Measurements from ENCODE around the gene ACCS. TPM values are rescaled to one million over a fixed set of nuclear protein-coding genes. Genes with fewer than 3 reads are reported as not detected.

ACCS gene
- total RNA-seq, 1 experiment from 2014 or later, result 13.9 TPM

DNA sequence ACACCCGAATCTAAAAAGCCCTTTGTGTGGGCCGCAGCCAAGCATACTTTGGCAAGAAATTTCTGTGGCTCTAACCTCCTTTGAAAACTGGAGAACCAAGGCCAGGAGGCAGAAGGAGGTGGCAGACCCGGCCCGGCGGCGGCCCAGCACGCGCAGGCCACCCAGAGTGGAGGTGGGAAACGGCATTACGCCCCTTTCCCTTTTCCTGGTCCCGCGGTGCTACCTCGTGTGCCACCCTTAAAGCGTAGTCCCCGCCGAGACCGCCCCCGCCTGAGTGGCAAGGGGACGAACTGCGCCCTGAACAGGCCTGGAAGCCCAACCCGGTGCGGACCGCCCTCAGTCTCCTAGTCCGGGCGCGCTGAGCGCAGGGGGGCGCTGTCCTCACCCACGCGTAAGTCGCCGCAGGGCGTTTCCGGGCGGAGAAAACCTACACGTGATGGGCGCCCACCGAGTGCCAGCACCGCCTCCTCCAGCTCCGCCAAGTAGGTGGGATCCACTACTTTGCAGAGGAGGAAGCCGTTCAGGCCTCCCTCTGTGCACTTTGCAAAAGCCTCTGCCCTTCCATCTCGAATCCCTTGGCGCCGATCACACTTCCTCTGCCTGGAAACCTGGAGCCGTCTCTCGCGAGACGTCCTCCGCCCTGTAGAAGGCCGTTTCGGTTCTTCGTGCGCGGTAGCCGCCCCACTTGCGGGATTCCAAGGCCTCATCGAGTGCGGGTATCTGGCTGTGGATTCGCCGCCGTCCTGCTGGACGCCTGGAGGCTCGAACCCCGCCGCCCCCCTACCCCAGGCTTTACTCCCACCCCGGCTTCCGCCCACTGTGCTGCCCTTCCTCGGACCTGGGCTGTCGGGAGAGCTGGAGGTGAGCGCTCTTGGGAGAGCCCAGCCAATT lies at the start of gene ACCS (continued):
- TF ChIP-seq ZNF423 (CRISPR knock-in tag; IDR thresholded peaks at IDR 0.05) (peak; percentile 88), PRRX2 (CRISPR knock-in tag; IDR thresholded peaks at IDR 0.05) (no peak), SMAD3 (CRISPR knock-in tag; IDR thresholded peaks at IDR 0.05; ENCODE audit: borderline replicate concordance) (no peak), ZNF138 (CRISPR knock-in tag; conservative IDR thresholded peaks at IDR 0.05) (no peak)
- TF ChIP-seq, protein P1, sequence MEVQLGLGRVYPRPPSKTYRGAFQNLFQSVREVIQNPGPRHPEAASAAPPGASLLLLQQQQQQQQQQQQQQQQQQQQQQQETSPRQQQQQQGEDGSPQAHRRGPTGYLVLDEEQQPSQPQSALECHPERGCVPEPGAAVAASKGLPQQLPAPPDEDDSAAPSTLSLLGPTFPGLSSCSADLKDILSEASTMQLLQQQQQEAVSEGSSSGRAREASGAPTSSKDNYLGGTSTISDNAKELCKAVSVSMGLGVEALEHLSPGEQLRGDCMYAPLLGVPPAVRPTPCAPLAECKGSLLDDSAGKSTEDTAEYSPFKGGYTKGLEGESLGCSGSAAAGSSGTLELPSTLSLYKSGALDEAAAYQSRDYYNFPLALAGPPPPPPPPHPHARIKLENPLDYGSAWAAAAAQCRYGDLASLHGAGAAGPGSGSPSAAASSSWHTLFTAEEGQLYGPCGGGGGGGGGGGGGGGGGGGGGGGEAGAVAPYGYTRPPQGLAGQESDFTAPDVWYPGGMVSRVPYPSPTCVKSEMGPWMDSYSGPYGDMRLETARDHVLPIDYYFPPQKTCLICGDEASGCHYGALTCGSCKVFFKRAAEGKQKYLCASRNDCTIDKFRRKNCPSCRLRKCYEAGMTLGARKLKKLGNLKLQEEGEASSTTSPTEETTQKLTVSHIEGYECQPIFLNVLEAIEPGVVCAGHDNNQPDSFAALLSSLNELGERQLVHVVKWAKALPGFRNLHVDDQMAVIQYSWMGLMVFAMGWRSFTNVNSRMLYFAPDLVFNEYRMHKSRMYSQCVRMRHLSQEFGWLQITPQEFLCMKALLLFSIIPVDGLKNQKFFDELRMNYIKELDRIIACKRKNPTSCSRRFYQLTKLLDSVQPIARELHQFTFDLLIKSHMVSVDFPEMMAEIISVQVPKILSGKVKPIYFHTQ (CRISPR knock-in tag; IDR thresholded peaks at IDR 0.05), result no peak
- TF ChIP-seq, protein P2, sequence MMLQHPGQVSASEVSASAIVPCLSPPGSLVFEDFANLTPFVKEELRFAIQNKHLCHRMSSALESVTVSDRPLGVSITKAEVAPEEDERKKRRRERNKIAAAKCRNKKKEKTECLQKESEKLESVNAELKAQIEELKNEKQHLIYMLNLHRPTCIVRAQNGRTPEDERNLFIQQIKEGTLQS (CRISPR knock-in tag; conservative IDR thresholded peaks at IDR 0.05), result no peak
- TF ChIP-seq, protein P3, sequence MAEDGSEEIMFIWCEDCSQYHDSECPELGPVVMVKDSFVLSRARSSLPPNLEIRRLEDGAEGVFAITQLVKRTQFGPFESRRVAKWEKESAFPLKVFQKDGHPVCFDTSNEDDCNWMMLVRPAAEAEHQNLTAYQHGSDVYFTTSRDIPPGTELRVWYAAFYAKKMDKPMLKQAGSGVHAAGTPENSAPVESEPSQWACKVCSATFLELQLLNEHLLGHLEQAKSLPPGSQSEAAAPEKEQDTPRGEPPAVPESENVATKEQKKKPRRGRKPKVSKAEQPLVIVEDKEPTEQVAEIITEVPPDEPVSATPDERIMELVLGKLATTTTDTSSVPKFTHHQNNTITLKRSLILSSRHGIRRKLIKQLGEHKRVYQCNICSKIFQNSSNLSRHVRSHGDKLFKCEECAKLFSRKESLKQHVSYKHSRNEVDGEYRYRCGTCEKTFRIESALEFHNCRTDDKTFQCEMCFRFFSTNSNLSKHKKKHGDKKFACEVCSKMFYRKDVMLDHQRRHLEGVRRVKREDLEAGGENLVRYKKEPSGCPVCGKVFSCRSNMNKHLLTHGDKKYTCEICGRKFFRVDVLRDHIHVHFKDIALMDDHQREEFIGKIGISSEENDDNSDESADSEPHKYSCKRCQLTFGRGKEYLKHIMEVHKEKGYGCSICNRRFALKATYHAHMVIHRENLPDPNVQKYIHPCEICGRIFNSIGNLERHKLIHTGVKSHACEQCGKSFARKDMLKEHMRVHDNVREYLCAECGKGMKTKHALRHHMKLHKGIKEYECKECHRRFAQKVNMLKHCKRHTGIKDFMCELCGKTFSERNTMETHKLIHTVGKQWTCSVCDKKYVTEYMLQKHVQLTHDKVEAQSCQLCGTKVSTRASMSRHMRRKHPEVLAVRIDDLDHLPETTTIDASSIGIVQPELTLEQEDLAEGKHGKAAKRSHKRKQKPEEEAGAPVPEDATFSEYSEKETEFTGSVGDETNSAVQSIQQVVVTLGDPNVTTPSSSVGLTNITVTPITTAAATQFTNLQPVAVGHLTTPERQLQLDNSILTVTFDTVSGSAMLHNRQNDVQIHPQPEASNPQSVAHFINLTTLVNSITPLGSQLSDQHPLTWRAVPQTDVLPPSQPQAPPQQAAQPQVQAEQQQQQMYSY (CRISPR knock-in tag; IDR thresholded peaks at IDR 0.05), result no peak
- TF ChIP-seq, protein P4, sequence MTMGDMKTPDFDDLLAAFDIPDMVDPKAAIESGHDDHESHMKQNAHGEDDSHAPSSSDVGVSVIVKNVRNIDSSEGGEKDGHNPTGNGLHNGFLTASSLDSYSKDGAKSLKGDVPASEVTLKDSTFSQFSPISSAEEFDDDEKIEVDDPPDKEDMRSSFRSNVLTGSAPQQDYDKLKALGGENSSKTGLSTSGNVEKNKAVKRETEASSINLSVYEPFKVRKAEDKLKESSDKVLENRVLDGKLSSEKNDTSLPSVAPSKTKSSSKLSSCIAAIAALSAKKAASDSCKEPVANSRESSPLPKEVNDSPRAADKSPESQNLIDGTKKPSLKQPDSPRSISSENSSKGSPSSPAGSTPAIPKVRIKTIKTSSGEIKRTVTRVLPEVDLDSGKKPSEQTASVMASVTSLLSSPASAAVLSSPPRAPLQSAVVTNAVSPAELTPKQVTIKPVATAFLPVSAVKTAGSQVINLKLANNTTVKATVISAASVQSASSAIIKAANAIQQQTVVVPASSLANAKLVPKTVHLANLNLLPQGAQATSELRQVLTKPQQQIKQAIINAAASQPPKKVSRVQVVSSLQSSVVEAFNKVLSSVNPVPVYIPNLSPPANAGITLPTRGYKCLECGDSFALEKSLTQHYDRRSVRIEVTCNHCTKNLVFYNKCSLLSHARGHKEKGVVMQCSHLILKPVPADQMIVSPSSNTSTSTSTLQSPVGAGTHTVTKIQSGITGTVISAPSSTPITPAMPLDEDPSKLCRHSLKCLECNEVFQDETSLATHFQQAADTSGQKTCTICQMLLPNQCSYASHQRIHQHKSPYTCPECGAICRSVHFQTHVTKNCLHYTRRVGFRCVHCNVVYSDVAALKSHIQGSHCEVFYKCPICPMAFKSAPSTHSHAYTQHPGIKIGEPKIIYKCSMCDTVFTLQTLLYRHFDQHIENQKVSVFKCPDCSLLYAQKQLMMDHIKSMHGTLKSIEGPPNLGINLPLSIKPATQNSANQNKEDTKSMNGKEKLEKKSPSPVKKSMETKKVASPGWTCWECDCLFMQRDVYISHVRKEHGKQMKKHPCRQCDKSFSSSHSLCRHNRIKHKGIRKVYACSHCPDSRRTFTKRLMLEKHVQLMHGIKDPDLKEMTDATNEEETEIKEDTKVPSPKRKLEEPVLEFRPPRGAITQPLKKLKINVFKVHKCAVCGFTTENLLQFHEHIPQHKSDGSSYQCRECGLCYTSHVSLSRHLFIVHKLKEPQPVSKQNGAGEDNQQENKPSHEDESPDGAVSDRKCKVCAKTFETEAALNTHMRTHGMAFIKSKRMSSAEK (CRISPR knock-in tag; IDR thresholded peaks at IDR 0.05; ENCODE audit: borderline replicate concordance), result no peak
- TF ChIP-seq, protein P5, sequence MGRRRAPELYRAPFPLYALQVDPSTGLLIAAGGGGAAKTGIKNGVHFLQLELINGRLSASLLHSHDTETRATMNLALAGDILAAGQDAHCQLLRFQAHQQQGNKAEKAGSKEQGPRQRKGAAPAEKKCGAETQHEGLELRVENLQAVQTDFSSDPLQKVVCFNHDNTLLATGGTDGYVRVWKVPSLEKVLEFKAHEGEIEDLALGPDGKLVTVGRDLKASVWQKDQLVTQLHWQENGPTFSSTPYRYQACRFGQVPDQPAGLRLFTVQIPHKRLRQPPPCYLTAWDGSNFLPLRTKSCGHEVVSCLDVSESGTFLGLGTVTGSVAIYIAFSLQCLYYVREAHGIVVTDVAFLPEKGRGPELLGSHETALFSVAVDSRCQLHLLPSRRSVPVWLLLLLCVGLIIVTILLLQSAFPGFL (CRISPR knock-in tag; IDR thresholded peaks at IDR 0.05; ENCODE audit: borderline replicate concordance), result no peak

DNA sequence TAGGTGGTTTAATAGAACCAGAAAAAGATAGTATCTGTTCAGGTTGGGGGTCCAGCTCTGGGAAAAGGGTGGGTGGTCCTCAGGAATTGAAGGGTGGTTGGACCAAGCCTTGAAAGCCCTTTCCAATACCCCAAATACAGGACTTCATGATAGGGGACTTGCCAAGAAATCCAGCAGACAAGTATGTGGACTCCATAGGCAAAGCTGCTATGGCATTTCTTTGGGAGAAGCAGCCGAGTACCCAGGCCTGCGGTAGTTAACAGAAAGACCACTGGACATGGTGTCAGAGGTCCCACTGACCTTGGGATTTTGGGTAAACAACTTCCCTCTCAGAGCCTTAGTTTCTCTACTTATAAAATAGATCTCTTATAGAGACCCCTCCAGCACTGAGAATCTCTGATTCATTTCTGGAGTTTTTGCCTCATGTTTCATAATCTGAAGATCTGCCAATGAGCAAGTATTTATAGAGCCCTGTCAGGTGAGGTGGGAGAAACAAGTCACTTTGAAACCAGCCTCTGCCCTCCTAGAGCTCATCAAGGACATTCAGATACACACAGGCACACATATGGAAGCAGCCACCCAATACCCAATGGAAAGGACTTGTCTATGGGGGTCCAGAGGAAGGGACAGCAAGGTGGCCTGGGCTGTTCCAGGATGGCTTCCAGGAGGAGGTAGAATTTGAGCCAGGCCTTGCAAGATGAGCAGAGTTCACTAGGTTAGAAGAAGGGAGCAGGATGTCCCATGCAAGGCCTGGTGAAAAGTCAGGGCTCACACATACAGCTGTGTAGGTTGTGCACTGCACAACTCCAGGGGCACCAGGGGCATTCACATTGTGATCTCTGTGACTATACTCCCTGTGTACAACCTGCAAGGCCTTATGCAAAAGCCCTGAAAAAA lies 49.3 kb upstream of the ACCS start:
- peaks cover 13% of the 10 kb centered on the region for H3K27me3 Mint-ChIP-seq (ENCODE audit: low read depth)
- no peak for ATAC-seq
- no peaks in the 10 kb centered on the region for H3K36me3 Mint-ChIP-seq
- POLR2A ChIA-PET, result no interaction called here
- CTCF ChIA-PET, result no interaction called here
- H3K27ac Mint-ChIP-seq, result no peak overlapping the region
- no peaks in the 10 kb centered on the region for H3K4me1 Mint-ChIP-seq
- peaks cover 10% of the 10 kb centered on the region for H3K9me3 Mint-ChIP-seq
- DNase-seq (ENCODE audit: low spot score), result no peak
- no peak overlapping the region for H3K4me3 Mint-ChIP-seq
- TF ChIP-seq, protein P6, sequence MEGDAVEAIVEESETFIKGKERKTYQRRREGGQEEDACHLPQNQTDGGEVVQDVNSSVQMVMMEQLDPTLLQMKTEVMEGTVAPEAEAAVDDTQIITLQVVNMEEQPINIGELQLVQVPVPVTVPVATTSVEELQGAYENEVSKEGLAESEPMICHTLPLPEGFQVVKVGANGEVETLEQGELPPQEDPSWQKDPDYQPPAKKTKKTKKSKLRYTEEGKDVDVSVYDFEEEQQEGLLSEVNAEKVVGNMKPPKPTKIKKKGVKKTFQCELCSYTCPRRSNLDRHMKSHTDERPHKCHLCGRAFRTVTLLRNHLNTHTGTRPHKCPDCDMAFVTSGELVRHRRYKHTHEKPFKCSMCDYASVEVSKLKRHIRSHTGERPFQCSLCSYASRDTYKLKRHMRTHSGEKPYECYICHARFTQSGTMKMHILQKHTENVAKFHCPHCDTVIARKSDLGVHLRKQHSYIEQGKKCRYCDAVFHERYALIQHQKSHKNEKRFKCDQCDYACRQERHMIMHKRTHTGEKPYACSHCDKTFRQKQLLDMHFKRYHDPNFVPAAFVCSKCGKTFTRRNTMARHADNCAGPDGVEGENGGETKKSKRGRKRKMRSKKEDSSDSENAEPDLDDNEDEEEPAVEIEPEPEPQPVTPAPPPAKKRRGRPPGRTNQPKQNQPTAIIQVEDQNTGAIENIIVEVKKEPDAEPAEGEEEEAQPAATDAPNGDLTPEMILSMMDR (IDR thresholded peaks at IDR 0.05), result no peak
- TF ChIP-seq CBFB (CRISPR knock-in tag; IDR thresholded peaks at IDR 0.05; ENCODE audit: low read depth), result no peak
- TF ChIP-seq, protein P7, sequence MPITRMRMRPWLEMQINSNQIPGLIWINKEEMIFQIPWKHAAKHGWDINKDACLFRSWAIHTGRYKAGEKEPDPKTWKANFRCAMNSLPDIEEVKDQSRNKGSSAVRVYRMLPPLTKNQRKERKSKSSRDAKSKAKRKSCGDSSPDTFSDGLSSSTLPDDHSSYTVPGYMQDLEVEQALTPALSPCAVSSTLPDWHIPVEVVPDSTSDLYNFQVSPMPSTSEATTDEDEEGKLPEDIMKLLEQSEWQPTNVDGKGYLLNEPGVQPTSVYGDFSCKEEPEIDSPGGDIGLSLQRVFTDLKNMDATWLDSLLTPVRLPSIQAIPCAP (CRISPR knock-in tag; IDR thresholded peaks at IDR 0.05), result no peak
- TF ChIP-seq, protein P8, sequence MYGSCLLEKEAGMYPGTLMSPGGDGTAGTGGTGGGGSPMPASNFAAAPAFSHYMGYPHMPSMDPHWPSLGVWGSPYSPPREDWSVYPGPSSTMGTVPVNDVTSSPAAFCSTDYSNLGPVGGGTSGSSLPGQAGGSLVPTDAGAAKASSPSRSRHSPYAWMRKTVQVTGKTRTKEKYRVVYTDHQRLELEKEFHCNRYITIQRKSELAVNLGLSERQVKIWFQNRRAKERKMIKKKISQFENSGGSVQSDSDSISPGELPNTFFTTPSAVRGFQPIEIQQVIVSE (CRISPR knock-in tag; IDR thresholded peaks at IDR 0.05; ENCODE audit: borderline replicate concordance), result no peak
- TF ChIP-seq RORB (CRISPR knock-in tag; IDR thresholded peaks at IDR 0.05), result no peak
- no peak for TF ChIP-seq SP1 (CRISPR knock-in tag; conservative IDR thresholded peaks at IDR 0.05)
- no peak for TF ChIP-seq OVOL2 (CRISPR knock-in tag; IDR thresholded peaks at IDR 0.05; ENCODE audit: borderline replicate concordance)

Data from WTC11 (cell line).